ENCODE results near the gene SURF1.
"Not testable (repeated sequence)": the region's sequence is repeated elsewhere in the genome, so short reads cannot be mapped to it uniquely, and the experiment has no call there.

DNA sequence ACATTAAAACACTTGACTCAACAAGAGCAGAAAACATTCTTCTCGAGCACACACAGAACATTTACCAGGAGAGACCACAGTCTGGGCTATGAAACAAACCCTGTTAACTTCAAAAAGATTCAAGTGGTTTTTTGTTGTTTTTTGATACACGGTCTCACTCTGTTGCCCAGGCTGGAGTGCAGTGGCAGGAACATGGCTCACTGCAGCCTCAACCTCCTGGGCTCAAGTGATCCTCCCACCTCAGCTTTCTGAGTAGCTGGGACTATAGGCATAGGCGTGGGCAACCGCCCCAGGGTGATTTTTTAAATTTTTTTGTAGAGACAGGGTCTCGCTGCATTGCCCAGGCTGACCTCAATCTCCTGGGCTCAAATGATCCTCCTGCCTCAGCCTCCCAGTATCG is 29.3 kb downstream of the SURF1 start:
- TF ChIP-seq, protein P1, sequence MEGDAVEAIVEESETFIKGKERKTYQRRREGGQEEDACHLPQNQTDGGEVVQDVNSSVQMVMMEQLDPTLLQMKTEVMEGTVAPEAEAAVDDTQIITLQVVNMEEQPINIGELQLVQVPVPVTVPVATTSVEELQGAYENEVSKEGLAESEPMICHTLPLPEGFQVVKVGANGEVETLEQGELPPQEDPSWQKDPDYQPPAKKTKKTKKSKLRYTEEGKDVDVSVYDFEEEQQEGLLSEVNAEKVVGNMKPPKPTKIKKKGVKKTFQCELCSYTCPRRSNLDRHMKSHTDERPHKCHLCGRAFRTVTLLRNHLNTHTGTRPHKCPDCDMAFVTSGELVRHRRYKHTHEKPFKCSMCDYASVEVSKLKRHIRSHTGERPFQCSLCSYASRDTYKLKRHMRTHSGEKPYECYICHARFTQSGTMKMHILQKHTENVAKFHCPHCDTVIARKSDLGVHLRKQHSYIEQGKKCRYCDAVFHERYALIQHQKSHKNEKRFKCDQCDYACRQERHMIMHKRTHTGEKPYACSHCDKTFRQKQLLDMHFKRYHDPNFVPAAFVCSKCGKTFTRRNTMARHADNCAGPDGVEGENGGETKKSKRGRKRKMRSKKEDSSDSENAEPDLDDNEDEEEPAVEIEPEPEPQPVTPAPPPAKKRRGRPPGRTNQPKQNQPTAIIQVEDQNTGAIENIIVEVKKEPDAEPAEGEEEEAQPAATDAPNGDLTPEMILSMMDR (IDR thresholded peaks at IDR 0.05; ENCODE audit: borderline replicate concordance, extremely low read depth, low read length, poor library complexity, severe bottlenecking): not testable (repeated sequence)
- not testable (repeated sequence) for TF ChIP-seq EZH2 (IDR thresholded peaks at IDR 0.05; ENCODE audit: borderline replicate concordance, low read depth, low read length, severe bottlenecking)

All from DND-41 (cell line).